GM06990 (cell line): ENCODE measurements around the gene TMEM59.
"Not testable (repeated sequence)": the region's sequence is repeated elsewhere in the genome, so short reads cannot be mapped to it uniquely, and the experiment has no call there.

Source experiments
- DNase-seq: peaks from one replicate; pipeline ENCODE4 v3.0.0-alpha.2; 2011; ENCODE audit not compliant: insufficient read length; ENCODE audit errors: extremely low read depth
- H3K27me3 ChIP-seq: replicated peaks from 2 replicates; pipeline ENCODE4 v1.6.0; 2011; ENCODE audit warnings: low read length; ENCODE audit not compliant: control insufficient read depth, insufficient read depth
- H3K36me3 ChIP-seq: 2 replicates; pipeline ENCODE4 v1.5.1; 2011; ENCODE audit warnings: low read length; ENCODE audit not compliant: control insufficient read depth, insufficient read depth
- H3K4me3 ChIP-seq: replicated peaks from 2 replicates; pipeline ENCODE4 v1.5.1; 2011; ENCODE audit warnings: low read depth, mild to moderate bottlenecking, control low read depth, low read length
- CTCF ChIP-seq: IDR thresholded peaks from 2 replicates; pipeline ENCODE4 v1.5.1; 2011; ENCODE audit warnings: low read length, control low read depth, mild to moderate bottlenecking, inconsistent platforms; ENCODE audit not compliant: insufficient read depth, poor library complexity, severe bottlenecking

The TMEM59 gene

DNA sequence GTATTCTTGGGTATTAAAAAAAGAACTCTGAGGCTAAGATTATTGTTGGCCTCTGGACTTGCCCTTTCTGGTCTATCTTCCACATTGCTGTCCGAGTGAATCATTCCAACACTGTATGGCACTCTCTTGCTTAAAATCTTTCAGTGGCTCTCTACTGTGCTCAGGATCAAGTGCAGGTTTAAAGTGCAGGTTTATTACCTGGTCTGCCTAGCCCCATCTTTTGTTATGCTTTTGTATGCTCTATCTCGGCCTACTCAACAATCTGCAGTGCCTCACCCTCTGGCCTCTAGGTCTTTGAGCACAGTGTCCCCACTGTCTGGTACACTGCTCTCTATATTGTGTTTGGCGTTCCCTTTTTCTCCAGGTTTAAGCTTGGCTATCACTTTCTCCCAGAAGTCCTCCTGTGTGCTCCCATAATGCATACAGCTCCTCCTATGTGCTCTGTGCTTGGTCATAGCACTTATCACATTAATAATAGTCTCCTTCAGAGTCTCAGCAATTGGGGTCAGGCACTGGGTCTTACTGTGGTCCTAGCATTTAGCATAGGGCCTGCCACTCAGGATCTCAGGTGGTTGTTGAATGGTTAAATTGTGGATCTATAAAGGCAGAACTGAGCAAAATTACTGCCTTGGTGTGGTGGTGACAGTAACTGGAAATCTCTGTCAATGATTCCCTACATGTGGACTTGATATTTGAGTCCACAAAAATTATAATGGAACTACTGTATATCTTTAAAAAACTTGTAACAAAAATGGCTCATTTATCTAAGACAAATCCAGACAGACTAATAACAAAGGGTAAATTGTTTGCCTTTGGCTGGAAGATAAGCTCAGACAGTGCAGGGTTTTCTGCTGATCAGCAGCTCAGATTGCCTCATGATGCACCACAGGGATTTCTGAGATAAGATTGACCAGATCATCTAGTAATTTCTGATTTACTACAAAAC, 24.4 kb downstream of the TMEM59 start:
- no peak overlapping the region for H3K4me3 ChIP-seq
- H3K27me3 ChIP-seq, result no peaks in the 10 kb centered on the region
- DNase-seq, result no peak
- no peak for TF ChIP-seq CTCF
- H3K36me3 ChIP-seq, result peaks cover 2% of the 10 kb centered on the region

DNA sequence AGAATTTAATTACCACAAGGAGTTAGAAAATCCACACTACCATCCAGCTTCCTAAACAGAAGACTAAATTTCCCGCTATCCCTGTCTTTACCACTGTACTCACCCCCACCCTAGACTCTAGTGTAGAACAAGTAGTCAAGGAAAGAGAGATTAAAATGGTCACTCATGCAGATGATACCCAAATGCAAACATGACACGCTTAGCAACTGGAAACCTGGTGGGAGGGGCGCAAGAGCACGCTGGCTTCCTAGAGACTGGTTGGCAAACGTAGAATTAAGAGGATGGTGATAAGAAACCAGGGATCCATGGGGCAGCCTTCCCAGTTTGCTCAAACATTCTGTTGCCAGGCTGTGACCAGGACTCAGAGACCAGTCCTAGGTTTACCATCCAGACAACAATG, 25.2 kb downstream of the TMEM59 start:
- no peak for DNase-seq
- TF ChIP-seq CTCF, result no peak
- Histone ChIP-seq H3K4me3 (no peak overlapping the region), H3K36me3 (no peaks in the 10 kb centered on the region; the same call in none of the 2 replicates), H3K27me3 (no peaks in the 10 kb centered on the region)

DNA sequence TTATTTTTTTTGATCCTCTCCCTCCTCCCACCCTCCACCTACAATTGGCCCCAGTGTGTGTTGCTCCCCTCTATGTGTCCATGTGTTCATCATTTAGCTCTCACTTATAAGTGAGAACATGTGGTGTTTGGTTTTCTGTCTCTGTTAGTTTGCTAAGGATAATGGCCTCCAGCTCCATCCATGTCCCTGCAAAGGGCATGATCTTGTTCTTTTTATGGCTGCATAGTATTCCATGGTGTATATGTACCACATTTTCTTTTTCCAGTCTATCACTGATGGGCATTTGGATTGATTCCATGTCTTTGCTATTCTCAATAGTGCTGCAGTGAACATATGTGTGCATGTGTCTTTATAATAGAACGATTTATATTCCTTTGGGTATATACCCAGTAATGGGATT, 28.2 kb downstream of the TMEM59 start:
- not testable (repeated sequence) for DNase-seq, H3K4me3 ChIP-seq, H3K36me3 ChIP-seq, H3K27me3 ChIP-seq

- no peak overlapping the region for H3K4me3 ChIP-seq
- no peak for TF ChIP-seq CTCF
- no peaks in the 10 kb centered on the region for H3K36me3 ChIP-seq
- H3K27me3 ChIP-seq, result no peaks in the 10 kb centered on the region; the same call in 1 of the 2 replicates
- no peak for DNase-seq
Measured at GRCh38 chr1:54024358-54024757, 28.6 kb downstream of the TMEM59 start.

DNA sequence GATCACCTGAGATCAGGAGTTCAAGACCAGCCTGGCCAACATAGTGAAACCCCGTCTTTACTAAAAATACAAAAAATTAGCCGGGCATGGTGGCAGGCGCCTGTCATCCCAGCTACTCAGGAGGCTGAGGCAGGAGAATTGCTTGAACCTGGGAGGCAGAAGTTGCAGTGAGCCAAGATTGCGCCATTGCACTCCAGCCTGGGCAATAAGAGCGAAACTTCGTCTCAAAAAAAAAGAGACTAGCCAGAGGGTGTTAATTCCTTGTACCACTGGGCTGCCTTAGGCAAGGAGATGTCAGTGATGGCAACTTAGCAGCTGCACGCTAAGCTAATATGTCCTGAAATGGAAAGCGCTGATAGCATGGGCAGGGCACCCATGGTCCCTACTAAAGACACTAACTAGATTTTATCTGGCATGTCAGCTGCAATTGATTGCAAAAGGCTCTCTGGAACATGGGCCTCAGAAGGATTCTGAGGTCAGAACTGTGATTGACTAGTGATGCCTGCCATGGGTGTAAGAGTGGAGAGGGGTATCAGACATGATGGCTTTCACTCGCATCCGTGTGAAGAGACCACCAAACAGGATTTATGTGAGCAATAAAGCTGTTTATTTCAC, 33.3 kb downstream of the TMEM59 start:
- H3K27me3 ChIP-seq, DNase-seq, H3K4me3 ChIP-seq, H3K36me3 ChIP-seq: not testable (repeated sequence)

DNA sequence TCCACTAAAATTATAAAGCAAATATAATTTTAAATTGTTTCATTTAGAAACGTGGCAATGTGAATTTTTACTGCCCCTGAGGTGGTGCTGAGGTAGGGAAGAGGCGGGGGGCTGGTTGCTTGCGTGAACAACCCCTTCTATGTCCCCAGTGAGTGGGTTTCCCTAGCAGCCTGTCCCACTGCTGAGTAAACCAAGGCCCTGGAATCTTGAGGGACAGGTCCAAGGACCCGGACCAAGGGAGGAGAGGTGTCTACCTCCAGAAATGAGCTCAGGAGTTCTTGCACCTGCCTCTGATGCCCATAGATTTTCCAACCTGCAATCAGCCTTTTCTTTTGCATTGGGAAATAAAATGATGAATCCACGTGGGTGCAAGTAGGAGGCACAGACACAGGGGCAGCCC, 34.4 kb downstream of the TMEM59 start:
- no peak for TF ChIP-seq CTCF
- H3K4me3 ChIP-seq, result no peak overlapping the region
- DNase-seq, result no peak
- H3K27me3 ChIP-seq, result peaks cover 3% of the 10 kb centered on the region
- no peaks in the 10 kb centered on the region for H3K36me3 ChIP-seq
